Urinary bladder (tissue), 4 donors: Measurements from ENCODE around the gene TAPBP. TPM values are rescaled to one million over a fixed set of nuclear protein-coding genes. Genes with fewer than 3 reads are reported as not detected.
"Not testable (repeated sequence)": the region's sequence is repeated elsewhere in the genome, so short reads cannot be mapped to it uniquely, and the experiment has no call there.

Experiments
- DNase-seq: peaks from one replicate; pipeline ENCODE4 v3.0.0-alpha.2; 2015; ENCODE audit errors: extremely low spot score
- H3K27ac ChIP-seq: one replicate; pipeline ENCODE4 v1.5.1; 2013; ENCODE audit warnings: low read depth, mild to moderate bottlenecking, moderate library complexity
- H3K36me3 ChIP-seq: one replicate; pipeline ENCODE4 v1.6.1; 2013; ENCODE audit warnings: mild to moderate bottlenecking, moderate library complexity; ENCODE audit not compliant: insufficient read depth
- H3K4me1 ChIP-seq: one replicate; pipeline ENCODE4 v1.6.1; 2013; ENCODE audit warnings: mild to moderate bottlenecking, moderate library complexity; ENCODE audit not compliant: insufficient read depth
- H3K4me3 ChIP-seq: one replicate; pipeline ENCODE4 v1.5.1; 2013; ENCODE audit warnings: low read depth, low read length
- WGBS: extraction: QIAGEN DNeasy Blood & Tissue Kit; methylation state at CpG from one replicate; pipeline ENCODE4 v1.1.7; 2013; 5-methylcytosine and 5-hydroxymethylcytosine counted together
- polyA plus RNA-seq: library from polyadenylated mRNA; stranded (reverse); fragments of 200-250 nt; gene quantifications from one replicate; pipeline ENCODE4 v1.2.3, GENCODE V29; 2013
- total RNA-seq: library from RNA; depleted of rRNA; stranded (reverse); fragments of >200 nt; gene quantifications from one replicate; pipeline ENCODE4 v1.2.3, GENCODE V29; 2014
- donor health status: healthy with polysubstance abuse.
- donor health status: healthy.

TAPBP gene
- total RNA-seq (43.0 TPM), polyA plus RNA-seq (48.8 TPM)

DNA sequence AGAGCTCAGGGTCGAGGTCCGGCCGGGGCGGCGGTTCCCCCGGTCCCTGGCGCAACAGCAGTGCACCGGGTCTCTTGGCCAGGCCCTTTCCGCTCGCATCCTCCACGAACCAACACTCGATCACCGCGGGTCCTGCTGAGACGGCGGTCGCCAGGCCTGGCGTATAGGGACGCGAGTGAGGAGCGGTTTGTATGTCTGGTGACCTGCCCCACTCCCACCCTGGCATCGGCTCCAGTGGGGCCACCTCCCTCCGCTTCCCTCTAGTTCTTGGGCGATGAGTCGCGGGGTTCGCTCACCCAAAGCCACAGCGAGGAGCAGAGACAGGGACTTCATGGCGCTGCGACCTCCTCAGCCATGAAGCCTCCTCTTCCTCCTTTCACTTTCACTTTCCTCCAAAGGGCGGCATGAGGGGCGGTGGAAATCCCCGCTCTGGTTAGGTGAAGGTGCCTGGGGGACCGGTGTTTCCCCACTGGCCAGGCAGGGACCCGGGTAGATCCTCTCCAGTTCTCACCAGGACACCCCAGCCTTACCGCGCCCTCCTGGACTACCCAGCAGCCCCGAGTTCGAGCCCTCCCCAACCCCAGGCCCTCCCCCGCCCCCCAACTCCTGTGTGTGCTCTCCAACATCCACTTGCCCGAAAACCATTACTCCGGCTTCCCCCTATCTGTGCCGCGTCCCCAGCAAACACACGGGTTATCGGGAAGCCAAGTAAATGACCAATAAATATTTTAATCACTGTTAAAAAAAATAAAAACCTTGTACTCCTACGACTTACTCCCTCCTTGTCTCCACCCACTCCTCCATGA lies at the start of gene TAPBP:
Gene TAPBP, minus strand, starts transcription at position 370 of the 806 bp plus-strand sequence. Its CDS starts 37 bp downstream, at position 333.
- H3K27ac ChIP-seq, result peak within 1 kb of the TSS; percentile 98
- no peaks in the 10 kb centered on the region for H3K4me1 ChIP-seq
- DNase-seq, result no peak
- H3K36me3 ChIP-seq, result no peaks in the 10 kb centered on the region
- under 1% methylated on average over 47 of the region's 47 CpGs for WGBS
- peak within 1 kb of the TSS; percentile 56 for H3K4me3 ChIP-seq

DNA sequence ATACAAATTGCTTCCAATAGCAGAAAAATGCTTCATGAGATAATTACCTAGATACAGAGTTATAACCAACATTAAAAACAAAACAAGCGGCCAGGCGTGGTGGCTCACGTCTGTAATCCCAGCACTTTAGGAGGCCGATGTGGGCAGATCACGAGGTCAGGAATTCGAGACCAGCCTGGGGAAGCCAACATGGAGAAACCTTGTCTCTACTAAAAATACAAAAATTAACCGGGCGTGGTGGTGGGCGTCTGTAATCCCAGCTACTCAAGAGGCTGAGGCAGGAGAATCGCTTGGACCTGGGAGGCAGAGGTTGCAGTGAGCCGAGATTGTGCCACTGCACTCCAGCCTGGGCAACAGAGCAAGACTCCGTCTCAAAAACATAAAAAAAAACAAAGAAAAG lies 49.6 kb upstream of the TAPBP start:
- H3K36me3 ChIP-seq, H3K4me1 ChIP-seq, DNase-seq, H3K4me3 ChIP-seq, H3K27ac ChIP-seq: not testable (repeated sequence)
- 71% methylated on average over 12 of the region's 12 CpGs for WGBS

DNA sequence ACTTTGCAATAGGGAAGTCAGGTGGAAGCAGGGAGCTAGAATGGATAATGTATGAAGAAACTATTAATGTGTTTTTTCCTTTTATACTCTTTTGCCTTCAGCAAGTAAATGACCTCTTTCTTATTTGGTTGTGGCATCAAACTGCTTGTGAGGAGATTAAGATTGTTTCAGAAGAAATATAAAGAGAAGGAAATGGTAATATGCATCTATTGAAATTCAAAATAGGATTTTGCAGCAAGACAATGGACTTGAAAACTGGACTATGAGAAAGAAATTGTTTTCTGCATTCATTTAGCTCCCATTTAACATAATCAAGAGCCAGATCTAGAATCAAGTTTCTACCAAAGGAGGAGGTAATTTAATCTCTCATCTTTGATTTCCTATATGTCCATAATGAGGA lies 45.5 kb upstream of the TAPBP start:
- Histone ChIP-seq H3K36me3 (no peaks in the 10 kb centered on the region), H3K4me3 (no peak overlapping the region), H3K4me1 (no peaks in the 10 kb centered on the region), H3K27ac (no peak overlapping the region)
- DNase-seq, result no peak

DNA sequence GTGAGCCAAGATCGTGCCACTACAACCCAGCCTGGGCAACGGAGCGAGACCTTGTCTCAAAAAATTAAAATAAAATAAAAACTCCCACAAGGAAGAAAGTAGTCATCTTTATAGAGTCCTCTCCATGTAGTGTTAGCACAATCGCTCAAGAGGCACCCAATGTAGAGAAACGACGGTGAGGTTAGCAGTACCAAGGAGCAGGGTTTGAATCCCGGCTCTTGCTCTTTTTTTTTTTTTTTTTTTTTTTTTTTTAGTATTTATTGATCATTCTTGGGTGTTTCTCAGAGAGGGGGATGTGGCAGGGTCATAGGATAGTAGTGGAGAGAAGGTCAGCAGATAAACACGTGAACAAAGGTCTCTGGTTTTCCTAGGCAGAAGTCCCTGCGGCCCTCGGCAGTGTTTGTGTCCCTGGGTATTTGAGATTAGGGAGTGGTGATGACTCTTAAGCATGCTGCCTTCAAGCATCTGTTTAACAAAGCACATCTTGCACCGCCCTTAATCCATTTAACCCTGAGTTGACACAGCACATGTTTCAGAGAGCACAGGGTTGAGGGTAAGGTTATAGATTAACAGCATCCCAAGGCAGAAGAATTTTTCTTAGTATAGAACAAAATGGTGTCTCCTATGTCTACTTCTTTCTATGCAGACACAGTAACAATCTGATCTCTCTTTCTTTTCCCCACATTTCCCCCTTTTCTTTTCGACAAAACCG lies 43.4 kb upstream of the TAPBP start:
- not testable (repeated sequence) for H3K36me3 ChIP-seq, DNase-seq, H3K4me3 ChIP-seq, H3K27ac ChIP-seq, H3K4me1 ChIP-seq
- WGBS, result 61% methylated on average over 13 of the region's 13 CpGs

DNA sequence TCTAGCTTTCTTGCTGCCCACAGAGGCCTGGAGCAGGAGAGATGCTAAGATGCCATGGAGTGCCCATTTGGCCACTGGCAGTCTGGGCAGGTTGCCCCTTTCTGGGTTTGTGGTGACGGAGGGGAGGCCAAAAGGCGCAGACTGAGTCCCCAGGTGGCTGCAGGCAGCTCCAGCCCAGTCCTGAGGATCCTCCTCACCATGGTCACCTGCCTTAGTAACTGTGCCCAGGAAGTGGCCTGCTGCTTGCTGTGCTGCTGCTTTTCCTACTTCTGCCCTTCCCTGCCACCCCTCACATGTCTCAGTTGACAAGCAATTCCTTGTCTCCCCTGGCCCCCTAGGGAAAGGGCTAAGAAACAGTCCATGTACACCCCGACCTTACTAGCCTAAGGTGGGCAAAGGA lies 42.4 kb upstream of the TAPBP start:
- DNase-seq, result no peak
- Histone ChIP-seq H3K4me3 (no peak overlapping the region), H3K4me1 (no peaks in the 10 kb centered on the region), H3K27ac (no peak overlapping the region), H3K36me3 (no peaks in the 10 kb centered on the region)
- WGBS, result 67% methylated on average over 3 of the region's 3 CpGs

DNA sequence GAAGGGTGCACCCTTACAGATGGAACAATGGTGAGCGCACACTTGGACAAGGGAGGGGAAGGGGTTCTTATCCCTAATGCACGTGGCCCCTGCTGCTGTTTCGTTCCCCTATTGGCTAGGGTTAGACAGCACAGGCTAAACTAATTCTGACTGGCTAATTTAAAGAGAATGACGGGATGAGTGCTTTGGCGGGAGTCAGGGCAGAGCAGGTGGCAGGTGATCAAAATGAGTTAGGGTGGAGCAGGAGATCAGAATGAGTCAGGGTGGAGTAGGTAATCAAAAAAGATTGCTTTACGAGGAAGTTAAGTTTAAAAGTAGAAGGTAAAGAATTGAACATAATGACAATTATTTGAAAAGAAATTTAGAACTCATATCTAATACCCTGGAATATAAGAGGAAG lies 42.0 kb upstream of the TAPBP start:
- DNase-seq, H3K4me3 ChIP-seq, H3K27ac ChIP-seq, H3K4me1 ChIP-seq, H3K36me3 ChIP-seq: not testable (repeated sequence)
- WGBS, result 84% methylated on average over 6 of the region's 6 CpGs

DNA sequence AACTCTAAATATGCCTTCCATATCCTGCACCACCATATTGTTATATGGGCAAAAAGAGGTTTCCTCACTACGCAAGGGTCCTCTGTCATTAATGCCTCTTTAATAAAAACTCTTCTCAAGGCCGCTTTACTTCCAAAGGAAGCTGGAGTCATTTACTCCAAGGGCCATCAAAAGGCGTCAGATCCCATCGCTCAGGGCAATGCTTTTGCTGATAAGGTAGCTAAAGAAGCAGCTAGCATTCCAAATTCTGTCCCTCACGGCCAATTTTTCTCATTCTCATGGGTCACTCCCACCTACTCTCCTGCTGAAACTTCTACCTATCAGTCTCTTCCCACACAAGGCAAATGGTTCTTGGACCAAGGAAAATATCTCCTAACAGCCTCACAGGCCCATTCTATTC lies 33.9 kb upstream of the TAPBP start:
- WGBS, result 88% methylated on average over 5 of the region's 5 CpGs
- no peak for DNase-seq
- H3K36me3 ChIP-seq, result no peaks in the 10 kb centered on the region
- H3K4me1 ChIP-seq, result no peaks in the 10 kb centered on the region
- no peak overlapping the region for H3K4me3 ChIP-seq
- no peak overlapping the region for H3K27ac ChIP-seq

DNA sequence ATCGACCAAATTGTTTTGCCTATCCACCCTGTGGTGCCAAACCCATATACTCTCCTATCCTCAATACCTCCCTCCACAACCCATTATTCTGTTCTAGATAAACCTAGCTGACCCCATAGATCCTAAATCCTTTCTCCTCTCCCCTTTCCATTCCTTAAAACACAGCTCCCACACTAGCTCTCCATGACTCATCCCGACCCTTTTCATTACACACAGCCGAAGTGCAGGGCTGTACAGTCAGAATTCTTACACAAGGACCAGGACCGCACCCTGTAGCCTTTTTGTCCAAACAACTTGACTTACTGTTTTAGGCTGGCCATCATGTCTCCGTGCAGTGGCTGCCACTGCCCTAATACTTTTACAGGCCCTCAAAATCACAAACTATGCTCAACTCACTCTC lies 33.1 kb upstream of the TAPBP start:
- not testable (repeated sequence) for H3K4me1 ChIP-seq, H3K4me3 ChIP-seq, H3K36me3 ChIP-seq, H3K27ac ChIP-seq, DNase-seq
- 72% methylated on average over 5 of the region's 5 CpGs for WGBS

DNA sequence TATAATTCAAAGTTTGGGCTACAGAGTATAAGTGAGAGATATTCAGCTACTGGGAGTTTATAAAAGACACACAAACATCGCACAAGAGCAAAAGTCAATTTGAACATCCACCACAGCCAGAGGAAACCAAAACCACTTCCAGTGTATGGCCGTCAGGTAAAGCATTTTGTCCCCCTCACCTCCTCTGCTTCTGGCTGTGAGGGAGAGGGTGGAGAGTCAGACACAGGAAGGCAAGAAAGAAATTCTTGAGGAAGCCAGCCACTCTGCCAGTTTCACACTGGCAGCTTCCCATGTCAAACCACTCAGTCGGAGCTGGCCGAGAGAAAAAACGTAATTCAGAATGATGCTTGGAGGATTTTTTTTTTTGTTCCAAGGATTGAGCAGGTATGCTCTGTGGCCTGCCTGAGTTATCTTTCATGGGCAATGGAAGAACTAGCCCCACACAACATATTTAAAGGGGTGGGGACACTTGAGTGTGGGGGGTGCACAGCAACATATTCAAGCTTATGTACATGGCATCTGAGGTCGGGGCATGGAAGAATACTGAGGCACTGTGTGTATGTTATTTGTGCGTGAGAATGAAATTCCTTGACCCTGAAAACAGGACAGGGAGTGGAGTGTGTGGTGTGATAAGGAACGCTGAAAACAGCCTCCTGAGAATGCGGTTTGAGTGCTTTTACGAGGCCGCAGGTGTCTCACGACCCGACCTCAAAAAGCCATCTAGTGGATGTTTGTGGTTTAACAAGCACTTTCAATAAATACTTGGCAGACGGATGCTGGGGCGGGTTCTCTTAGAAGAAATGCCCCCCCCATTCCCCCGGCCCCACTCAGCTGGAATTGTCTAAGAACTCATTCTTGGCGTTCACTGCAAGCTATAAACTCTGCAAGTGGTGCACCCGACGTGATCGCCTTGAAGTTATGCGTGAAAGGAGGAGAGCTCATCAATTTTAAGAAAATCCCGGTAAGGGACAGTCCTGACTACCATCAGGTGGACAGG lies 31.1 kb upstream of the TAPBP start:
- WGBS, result 18% methylated on average over 22 of the region's 22 CpGs
- H3K4me3 ChIP-seq, result no peak overlapping the region
- no peak overlapping the region for H3K27ac ChIP-seq
- peak; percentile 65 for DNase-seq
- no peaks in the 10 kb centered on the region for H3K36me3 ChIP-seq
- no peaks in the 10 kb centered on the region for H3K4me1 ChIP-seq

DNA sequence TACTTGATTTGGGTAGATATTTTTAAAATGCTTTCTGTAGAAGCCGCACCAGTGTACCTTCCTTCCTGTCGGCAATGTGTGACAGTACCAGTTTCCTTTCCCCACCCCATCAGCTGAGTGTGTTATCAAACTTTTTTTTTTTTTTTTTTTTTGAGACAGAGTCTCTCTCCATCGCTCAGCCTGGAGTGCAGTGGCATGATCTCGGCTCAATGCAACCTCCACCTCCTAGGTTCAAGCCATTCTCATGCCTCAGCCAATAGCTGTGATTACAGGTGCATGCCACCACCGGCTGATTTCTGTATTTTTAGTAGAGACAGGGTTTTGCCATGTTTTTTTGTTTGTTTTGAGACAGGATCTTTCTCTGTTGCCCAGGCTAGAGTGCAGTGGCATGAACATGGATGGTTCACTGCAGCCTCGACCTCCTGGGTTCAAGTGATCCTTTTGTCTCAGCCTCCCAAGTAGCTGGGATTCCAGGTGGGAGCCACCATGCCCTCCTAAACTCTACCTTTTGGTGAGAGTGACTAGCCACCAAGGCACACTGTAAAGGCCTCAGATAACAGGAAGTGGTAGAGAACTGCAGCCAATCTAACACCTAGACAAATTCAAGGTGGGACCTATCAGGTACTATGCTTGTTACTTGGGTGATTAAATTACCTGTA lies 30.2 kb upstream of the TAPBP start:
- no peaks in the 10 kb centered on the region for H3K4me1 ChIP-seq
- no peaks in the 10 kb centered on the region for H3K36me3 ChIP-seq
- DNase-seq, result no peak
- H3K4me3 ChIP-seq, result no peak overlapping the region
- 72% methylated on average over 6 of the region's 6 CpGs for WGBS
- H3K27ac ChIP-seq, result no peak overlapping the region

DNA sequence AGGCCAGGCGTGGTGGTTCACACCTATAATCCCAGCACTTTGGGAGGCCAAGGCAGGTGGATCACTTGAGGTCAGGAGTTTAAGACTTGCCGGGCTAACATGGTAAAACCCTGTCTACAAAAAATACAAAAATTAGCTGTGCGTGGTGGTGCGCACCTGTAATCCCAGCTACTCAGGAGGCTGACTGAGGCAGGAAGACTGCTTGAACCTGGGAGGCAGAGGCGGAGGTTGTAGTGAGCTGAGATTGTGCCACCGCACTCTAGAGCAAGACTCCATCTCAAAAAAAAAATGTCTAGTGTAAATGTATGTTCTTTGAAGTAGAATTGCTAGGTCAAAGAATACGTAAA lies 29.7 kb upstream of the TAPBP start:
- not testable (repeated sequence) for DNase-seq

DNA sequence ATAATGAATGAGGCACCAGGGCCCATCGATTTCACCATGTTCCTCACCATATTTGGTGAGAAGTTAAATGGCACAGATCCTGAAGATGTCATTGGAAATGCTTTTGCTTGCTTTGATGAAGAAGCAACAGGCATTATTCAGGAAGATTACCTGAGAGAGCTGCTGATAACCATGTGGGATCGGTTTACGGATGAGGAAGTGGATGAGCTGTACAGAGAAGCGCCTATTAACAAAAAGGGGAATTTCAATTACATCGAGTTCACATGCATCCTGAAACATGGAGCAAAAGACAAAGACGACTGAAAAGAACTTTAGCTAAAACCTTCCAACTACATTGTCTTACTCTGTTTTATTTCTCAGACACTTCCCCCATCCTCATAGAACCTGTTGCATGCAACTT lies 25.3 kb upstream of the TAPBP start:
- no peak for DNase-seq
- no peaks in the 10 kb centered on the region for H3K36me3 ChIP-seq
- H3K27ac ChIP-seq, result no peak overlapping the region
- H3K4me3 ChIP-seq, result no peak overlapping the region
- H3K4me1 ChIP-seq, result no peaks in the 10 kb centered on the region
- 79% methylated on average over 6 of the region's 6 CpGs for WGBS

More for the DNA sequence above, 29.7 kb upstream of the TAPBP start:
- not testable (repeated sequence) for H3K4me1 ChIP-seq, H3K27ac ChIP-seq, H3K36me3 ChIP-seq, H3K4me3 ChIP-seq
- 90% methylated on average over 7 of the region's 7 CpGs for WGBS

DNA sequence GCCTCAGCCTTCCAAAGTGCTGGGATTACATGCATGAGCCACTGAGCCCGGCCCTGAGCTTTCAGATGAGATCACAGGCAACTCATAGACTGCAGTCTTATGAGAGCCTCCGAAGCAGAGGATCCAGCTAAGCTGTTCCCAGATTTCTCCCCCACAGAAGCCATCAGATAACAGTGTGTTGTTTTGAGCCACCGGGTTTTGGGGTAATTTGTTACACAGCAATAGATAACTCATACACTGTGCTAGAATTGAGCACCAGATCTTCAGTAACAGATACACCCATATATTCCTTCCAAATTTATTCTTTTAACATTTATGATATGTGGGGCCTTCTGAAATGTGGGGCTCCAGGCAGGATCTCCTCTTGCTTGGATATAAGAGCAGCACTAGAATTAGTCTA lies 22.6 kb upstream of the TAPBP start:
- H3K27ac ChIP-seq, result no peak overlapping the region
- no peaks in the 10 kb centered on the region for H3K36me3 ChIP-seq
- H3K4me3 ChIP-seq, result no peak overlapping the region
- WGBS, result 88% methylated on average over 3 of the region's 3 CpGs
- H3K4me1 ChIP-seq, result no peaks in the 10 kb centered on the region
- no peak for DNase-seq
